Lung microvascular endothelial cell (primary cell): ENCODE measurements around the gene RFC3. TPM values are rescaled to one million over a fixed set of nuclear protein-coding genes. Genes with fewer than 3 reads are reported as not detected.
"Not testable (repeated sequence)": the region's sequence is repeated elsewhere in the genome, so short reads cannot be mapped to it uniquely, and the experiment has no call there.

Source experiments
- DNase-seq, 2 donors: peaks; one replicate each; pipeline versions ENCODE4 v3.0.0 to v3.0.0-alpha.2; 2010; ENCODE audit warnings: low read depth in 2 of 2
- total RNA-seq: library from RNA; depleted of rRNA; stranded (reverse); fragments of >200 nt; gene quantifications from 2 replicates; pipeline ENCODE4 v1.2.1, GENCODE V29; 2014

Gene RFC3, protein sequence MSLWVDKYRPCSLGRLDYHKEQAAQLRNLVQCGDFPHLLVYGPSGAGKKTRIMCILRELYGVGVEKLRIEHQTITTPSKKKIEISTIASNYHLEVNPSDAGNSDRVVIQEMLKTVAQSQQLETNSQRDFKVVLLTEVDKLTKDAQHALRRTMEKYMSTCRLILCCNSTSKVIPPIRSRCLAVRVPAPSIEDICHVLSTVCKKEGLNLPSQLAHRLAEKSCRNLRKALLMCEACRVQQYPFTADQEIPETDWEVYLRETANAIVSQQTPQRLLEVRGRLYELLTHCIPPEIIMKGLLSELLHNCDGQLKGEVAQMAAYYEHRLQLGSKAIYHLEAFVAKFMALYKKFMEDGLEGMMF
- 3.8 and 7.6 TPM in 2 replicates for total RNA-seq

DNA sequence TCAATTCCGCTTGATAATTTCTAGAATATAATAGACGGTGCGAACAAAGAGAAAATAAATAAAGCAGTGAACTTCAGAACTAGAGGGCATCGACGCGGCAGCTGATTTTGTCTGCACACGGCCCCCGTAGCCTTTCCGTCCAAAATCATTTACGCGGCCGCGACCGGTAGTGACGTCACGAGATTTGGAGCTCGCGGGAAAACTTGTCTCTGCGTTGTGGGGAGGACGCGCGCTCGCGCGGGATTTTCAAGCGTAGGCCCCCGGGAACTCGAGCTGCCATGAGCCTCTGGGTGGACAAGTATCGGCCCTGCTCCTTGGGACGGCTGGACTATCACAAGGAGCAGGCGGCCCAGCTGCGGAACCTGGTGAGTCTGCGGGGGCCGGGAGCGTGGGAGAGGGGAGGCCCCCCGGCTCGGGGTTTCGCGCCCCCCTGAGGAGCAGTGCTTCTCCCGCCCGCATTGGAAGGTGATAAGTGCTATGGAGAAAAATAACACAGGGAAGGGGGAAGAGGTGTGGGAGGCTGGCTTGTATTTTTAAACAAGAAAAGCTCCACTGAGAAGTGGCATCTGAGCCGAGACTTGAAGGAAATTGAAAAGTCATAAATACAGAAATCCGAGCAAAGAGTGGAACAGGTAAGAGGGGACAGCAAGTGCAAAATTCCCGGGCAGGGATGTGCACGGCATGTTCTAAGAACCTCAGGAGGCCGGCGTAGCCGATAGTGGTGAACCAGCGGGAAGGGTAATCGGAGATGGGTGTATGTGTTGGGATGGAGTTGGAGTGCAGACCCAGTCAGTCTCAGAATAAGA lies at the start of gene RFC3:
RFC3 (plus strand) TSS at position 249 of the 806 bp plus-strand sequence; CDS start at position 279, 30 bp downstream.
- peak; percentile 96 to 97 for DNase-seq

DNA sequence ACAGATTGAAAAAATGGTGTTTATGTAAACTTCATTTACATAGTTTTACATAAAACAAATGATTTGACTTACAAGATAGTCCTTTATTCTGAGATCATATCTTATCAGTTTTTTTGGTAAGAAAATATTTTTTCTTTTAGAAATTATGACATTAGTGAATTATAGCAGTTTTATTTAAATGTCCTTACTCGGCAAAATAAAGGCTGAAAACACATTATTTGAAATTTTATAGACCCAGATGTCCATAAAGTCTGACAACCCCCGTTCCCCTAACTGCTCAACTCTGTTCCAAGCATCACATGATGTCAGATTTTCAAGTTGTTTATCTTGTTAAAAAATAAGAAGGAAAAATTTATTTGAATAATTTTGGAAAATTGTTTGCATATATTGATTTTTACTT lies 46.7 kb upstream of the RFC3 start:
- DNase-seq = no peak

DNA sequence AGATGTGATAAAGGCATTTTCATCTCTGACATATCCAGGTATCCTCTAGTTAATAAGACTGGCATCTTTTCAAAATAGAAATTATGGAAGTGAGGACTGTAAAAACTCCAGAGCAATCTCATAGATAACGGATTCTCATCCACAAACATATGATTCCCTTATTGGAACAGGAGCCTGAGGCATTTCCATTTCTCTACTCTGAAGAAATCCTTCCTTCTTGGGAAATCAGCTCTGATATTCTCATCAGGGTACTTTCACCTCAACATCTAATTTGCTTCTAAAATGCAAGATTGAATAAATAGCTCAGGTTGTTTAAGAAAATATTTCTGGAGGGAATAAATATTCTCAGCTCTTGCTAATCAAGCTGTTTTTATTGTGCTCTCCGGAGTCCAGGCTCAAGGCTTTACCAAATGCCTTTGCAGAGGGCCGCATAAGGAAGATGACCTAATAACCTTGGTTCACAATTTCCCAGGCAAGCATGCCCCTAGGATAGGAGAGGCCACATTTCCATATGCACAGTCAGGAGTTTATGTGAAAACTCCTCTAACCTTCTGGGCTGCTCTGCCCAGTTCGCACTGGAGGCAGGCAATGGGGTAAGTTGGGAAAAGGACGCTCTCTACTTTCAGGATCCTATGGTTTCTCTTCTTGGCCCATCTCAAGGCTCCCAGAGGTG lies 44.0 kb upstream of the RFC3 start:
- DNase-seq = no peak

DNA sequence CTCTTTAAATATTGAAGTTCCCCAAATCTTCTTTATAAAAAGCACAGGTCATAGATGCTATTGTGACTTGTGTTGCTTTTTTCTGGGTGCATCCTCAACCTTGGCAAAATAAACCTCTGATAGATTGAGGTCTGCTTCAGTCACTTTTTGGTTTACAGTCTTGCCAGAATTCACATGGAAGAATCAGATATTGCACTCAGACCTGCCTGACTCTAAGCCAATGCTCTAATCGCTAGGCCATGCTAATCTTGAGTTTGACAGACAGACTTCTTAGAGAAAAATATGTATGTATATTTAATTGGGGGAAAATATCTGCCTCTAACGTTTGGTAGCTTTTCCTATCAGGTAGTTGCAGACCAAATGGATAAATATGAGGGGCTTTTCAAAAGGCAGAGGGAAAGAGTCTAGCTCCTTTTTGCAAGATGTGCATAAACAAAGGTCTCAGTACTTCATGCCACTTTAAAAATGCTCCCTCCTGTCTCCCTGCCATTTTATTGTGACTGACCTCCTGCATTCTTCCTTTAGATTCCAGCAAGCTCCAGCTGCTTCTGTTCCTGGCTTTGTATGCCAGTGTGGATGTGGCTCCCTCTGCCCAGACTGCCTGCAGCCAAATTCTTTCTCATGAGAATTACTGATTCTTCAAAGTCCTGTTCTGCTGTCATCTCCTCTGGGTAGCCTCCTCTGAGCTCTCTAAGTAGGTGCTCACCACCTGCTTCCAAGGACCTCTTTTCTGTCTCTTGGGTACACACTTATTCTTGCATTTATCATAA lies 42.4 kb upstream of the RFC3 start:
- DNase-seq = no peak

DNA sequence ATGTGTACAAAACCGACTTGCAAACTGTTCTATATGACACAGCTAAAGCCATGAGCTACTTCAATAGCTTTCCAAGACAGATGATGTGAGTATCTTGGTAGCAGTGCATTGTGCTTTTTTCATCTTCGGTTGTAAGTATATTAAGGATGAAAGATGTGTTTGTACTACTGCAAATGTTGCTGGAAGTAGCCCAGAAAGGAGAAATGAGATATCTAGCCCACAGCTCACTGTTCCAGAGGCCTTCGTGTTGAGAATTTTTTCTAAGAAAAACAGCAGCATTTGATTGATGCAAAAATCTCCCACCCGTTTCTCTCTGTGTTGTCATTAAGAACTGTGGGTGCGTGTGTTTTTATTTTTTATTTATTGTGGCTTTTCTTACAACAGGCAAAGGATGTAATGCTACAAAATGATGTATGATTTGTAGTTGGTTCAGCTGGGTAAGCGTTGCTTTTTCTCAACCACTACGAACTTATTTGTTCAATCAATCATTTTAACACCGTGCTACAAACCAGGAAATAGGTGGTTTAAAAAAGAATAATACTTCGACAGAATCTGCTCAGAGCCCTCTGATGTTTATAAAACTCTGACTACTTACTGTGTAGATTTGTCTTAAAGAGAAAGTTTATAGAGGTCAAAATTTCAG lies 41.6 kb upstream of the RFC3 start:
- DNase-seq = no peak

DNA sequence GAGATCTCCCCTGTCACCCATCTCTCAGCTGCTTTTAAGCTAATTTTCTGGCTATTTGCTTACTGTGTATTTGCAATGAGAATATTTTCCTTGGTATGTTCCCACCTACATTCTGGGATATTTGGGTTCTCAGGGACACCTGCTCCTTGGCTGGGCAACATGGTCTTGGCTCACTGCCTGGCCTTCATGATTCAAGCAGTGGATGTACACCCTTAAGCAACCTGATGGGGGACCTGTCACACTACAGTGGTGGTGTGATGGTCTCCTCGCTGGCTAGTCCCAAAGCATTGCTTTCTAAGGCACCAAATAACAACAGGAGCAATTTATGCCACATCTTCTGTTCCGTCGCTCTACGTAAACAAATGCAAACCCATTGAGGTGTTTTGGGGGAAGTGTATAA lies 35.3 kb upstream of the RFC3 start:
- no peak for DNase-seq

DNA sequence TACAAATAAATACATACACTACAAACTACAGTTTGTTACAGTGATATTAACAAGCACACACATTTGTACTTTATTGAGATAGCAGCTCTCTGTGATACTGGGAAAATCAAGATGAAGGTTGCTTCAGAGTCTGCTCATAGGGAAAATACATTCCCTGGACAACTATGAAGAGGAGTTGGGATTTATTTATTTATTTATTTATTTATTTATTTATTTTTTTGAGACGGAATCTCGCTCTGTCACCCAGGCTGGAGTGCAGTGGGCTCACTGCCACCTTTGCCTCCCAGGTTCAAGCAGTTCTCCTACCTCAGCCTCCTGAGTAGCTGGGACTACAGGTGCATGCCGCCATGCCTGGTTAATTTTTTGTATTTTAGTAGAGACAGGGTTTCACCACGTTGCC lies 34.7 kb upstream of the RFC3 start:
- not testable (repeated sequence) for DNase-seq

DNA sequence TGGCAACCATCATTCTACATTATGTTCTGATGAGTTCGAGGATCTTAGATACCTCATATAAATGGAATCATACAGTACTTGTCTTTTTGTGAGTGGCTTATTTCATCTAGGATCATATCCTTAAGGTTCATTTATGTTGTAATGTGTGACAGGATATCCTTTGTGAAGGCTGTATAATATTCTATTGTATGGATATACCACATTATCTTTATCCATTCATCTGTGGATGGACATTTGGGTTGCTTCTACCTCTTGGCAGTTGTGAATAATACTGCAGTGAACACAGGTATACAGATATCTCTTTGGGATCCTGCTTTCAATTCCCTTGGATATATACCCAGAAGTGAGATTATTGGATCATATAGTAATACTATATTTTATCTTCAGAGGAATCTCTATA lies 33.2 kb upstream of the RFC3 start:
- DNase-seq = no peak

DNA sequence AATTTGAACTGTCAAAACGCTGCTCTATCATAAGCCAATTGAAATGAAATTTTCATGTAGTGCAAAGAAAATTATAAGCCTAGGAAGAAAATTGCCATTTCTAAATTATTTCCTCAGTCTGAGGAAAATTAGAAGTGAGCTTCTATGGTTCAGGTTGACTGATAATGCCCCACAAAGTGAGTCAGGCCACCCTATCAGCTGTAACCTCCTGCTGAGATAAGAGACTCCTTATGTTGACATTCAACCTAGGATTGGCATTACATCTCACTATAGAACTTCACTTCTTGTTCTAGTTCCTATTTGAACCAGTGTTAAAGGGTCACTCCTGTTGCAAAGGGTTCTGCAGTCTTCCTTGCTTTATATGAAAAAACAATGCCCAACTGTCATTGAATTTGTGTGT lies 32.6 kb upstream of the RFC3 start:
- no peak for DNase-seq

DNA sequence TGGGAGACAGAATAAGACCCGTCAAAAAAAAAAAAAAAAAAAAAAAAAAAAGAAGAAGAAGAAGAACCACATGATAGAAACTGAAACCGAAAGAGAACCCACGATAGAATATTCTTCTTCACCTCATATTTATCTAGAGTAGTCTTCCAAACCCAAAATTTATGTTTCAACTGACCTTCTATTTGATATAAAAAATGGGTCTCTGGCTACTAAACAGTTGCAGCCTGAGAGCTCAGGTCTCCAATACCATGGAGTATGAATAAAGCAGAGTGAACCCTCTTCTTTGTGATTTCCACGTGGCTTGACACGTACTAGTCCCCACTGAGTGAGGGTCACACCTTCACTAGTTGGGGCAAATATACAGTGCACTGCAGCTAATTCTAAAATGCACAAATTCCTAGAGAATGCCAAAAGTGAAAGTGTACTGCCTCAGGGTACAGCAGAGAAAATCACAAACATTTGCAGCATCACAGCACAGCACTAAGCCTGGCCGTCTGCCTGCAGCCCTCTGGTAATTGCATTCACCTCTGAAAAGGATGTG lies 30.8 kb upstream of the RFC3 start:
- no peak for DNase-seq

DNA sequence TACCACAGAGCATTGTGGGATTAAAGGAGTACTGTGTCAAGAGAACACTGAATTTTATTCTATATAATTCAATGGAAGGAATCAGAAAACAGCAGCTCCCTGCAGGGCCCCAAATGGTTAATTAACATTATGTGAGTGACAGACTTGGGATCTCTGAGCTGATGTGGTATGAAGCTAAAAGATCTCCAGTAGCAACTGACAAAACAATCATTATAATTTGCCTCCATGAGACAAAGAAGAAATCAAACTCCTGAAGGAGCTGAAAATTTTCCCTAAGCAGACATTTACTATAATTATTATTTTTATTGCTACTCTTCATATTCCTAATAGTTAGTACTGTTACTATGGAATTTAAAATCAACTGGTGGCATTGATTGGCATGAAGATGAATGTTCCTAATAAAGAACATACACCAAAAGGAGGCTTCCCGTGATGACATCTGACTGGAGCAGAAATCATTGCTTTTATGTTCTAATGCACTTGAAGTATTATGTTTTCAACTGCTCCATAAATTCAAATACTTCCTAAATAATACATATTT lies 28.8 kb upstream of the RFC3 start:
- DNase-seq = no peak

DNA sequence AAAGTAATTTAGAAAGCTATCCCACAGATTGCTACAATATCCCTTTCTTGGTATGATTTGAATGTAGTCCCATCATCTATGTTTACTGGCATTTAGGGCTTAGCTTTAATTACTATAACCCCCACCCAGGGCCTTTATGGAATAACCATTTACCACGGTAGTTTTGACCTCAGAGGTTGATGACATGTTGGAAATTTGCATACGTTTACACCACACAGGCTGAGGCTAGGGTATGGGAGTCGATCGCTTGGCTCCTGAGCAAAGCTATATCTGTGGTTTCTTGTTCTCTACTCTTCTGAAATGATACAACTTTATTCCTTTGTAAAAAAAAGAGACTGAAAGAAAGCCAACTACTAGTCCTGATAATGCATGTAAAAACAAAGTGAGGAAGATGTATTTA lies 28.2 kb upstream of the RFC3 start:
- DNase-seq = no peak

DNA sequence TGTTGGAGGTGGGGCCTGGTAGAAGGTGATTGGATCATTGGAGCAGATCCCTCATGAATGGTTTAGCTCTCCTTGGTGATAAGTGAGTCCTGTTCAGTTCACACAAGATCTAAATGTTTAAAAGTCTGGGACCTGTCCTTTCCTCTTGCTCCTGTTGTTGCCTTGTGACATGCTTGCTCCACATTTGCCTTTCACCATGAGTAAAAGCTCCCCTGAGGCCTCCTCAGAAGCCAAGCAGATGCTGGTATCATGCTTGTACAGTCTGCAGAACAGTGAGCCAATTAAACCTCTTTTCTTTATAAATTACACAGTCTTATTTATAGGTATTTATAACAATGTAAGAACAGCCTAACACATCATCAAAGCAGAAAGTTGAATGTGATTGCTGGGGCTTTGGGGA lies 24.2 kb upstream of the RFC3 start:
- no peak for DNase-seq

DNA sequence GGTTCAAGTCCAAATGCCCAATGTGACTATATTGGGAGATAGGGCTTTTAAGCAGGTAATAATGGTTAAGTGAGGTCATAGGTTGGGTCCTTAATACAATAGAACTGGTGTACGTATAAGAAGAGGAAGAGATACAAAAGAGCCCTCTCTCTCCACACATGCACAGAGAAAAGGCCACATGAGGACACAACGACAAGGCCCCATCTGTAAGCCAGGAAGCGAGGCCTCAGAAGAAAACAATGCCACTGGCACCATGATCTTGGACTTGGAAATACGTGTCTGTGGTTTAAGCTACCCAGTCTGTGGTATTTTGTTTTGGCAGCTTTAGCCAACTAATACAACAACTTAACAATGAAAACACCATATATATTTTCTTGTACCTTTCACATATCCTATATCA lies 23.4 kb upstream of the RFC3 start:
- peak in 1 of 2 donors; percentile 38 for DNase-seq

DNA sequence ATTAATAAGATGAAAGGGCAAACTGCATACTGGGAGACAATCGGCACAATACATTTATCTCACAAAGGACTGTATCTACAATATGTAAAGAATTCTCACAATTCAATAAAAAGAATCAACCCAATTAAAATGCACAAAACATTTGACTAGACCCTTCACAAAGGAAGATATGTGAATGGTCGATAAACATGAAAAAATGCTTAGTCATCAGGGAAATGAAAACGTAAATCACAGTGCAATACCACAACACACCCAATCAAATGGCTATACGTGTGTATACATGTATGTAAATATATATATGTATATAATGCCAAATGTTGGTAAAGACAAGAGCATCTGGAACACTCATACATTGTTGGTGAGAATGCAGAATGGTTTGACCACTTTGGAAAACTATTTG lies 21.9 kb upstream of the RFC3 start:
- DNase-seq = no peak

DNA sequence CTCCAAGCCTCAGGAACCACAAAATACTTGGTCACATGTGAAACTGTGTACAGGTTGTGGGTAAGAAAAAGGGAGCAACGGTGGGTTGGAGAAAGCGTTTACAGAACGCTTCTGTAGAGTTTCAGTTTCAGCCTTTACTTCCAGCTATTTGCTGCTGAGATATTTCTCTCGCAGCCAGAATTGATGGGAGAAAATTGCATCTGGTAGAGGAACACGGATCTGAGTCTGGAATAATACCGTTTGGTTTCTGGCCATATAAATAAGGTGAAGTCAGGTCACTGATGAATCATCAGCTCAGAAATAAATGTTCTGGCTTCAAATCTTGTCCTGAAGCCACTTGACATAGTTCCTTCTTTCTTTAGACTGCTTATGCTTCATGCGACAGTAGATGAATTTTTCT lies 20.3 kb upstream of the RFC3 start:
- DNase-seq = peak in 1 of 2 donors; percentile 12

DNA sequence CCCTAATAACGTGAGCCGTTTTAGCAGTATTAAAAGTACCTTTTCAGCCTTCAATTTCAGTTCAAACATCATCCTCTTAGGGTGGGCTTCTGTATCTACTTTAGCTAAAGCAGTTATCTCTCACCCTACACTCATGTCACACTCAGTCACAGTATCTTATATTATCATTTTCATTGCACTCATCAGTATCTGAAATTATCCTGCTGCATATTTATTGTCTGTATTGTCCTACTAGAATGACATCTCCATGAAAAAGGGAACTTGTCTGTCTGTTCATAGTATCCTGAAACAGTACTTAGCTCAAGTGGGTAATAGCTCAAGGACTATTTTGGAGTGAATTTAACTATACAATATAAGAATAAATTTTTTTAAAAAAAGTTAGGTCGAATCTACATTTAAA lies 19.9 kb upstream of the RFC3 start:
- no peak for DNase-seq

DNA sequence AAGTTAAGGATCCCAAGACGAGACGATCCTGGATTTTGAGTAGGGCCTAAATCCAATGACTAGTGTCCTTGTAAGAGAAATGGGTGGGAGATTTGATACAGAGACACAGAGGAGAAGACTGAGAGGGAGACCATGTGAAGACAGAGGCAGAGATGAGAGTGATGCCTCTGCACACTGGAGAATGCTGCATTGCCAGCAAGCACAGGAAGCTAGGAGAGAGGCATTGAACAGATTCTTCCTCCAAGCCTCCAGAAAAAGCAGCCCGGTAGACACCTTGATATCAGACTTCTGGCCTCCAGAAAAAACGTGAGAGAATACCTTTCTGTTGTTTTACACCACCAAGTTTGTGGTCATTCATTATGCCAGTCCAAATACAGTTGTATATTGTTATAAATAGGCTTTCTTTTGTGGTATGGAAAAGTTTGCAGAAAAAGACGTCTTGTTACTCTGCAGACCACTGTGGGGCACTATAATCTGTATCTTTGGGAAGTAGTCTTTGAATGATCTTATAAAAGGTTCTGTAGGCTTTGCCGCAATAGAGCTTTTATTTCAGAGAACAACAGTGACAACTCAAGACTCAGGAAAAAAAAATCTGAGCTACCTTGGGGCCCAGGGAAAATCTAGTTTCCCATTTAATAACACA lies 17.9 kb upstream of the RFC3 start:
- peak; percentile 69 for DNase-seq

DNA sequence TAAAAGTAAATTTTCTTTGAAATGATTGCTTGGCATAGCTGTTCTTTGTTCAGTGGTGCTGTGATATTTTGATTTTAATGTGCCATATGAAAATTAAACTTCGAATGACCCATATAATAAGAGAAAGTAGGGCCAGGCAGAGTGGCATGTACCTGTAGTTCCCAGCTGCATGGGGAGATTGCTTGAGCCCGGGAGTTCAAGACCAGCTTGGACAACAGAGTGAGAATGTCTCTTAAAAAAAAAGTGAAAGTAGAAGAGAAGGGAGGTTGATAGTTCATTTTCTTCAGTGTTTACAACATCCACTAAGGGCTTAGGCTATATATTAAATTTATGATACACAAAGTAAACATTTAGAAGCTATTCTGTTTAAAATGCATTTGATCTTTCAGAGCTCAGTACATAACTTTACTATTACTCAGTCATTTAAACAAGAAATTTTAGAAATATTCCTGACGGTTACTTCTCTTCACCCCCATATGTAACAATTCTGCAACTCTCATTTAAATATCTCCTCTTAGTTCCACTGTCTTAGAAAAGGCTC lies 17.2 kb upstream of the RFC3 start:
- DNase-seq = no peak
